Mesothelial cell of epicardium (in vitro differentiated cells): ENCODE measurements around the gene CNRIP1. TPM values are rescaled to one million over a fixed set of nuclear protein-coding genes. Genes with fewer than 3 reads are reported as not detected.

Source experiments
- DNase-seq, 2 experiments: peaks; one replicate each; pipeline ENCODE4 v3.0.0; 2021; ENCODE audit warnings: low spot score in 2 of 2; ENCODE audit not compliant: unreplicated experiment in 2 of 2
- H3K27ac Mint-ChIP-seq: 2 replicates; pipeline ENCODE4 v1.8.0; 2021; ENCODE audit warnings: mixed read lengths
- H3K27me3 Mint-ChIP-seq: 2 replicates; pipeline ENCODE4 v1.8.0; 2021; ENCODE audit warnings: low read depth, mixed read lengths
- H3K36me3 Mint-ChIP-seq: 2 replicates; pipeline ENCODE4 v1.8.0; 2021; ENCODE audit warnings: mixed read lengths
- H3K4me1 Mint-ChIP-seq: 2 replicates; pipeline ENCODE4 v1.8.0; 2021; ENCODE audit warnings: mixed read lengths
- H3K4me3 Mint-ChIP-seq: 2 replicates; pipeline ENCODE4 v1.8.0; 2021; ENCODE audit warnings: mild to moderate bottlenecking, moderate library complexity, mixed read lengths
- H3K9me3 Mint-ChIP-seq: 2 replicates; pipeline ENCODE4 v1.8.0; 2021; ENCODE audit warnings: mixed read lengths
- CTCF ChIP-seq: fragments of 200-600 bp; sonication (generic); IDR thresholded peaks from one replicate; pipeline ENCODE4 v1.5.0; 2021; ENCODE audit warnings: antibody characterized with exemption; ENCODE audit not compliant: unreplicated experiment
- total RNA-seq: library from RNA; stranded (reverse); gene quantifications from 3 replicates; pipeline ENCODE4 v1.2.1, GENCODE V29; 2021

Gene CNRIP1
- total RNA-seq, 1 donor from 2014 or later, result 4.9 TPM

GRCh38 chr2:68340226-68341061 lies 20.7 kb upstream of the CNRIP1 start:
- peaks cover 2% of the 10 kb centered on the region for H3K36me3 Mint-ChIP-seq
- H3K4me1 Mint-ChIP-seq, result peaks cover 3% of the 10 kb centered on the region
- DNase-seq, result no peak
- no peak overlapping the region for H3K27ac Mint-ChIP-seq
- TF ChIP-seq CTCF, result no peak
- no peak overlapping the region for H3K4me3 Mint-ChIP-seq
- peaks cover 12% of the 10 kb centered on the region for H3K27me3 Mint-ChIP-seq
- peaks cover 21% of the 10 kb centered on the region for H3K9me3 Mint-ChIP-seq

- H3K27me3 Mint-ChIP-seq, result peaks cover 6% of the 10 kb centered on the region
- peaks cover 28% of the 10 kb centered on the region for H3K9me3 Mint-ChIP-seq
- no peak for TF ChIP-seq CTCF
- H3K36me3 Mint-ChIP-seq, result peaks cover 2% of the 10 kb centered on the region
- no peak overlapping the region for H3K27ac Mint-ChIP-seq
- H3K4me1 Mint-ChIP-seq, result peaks cover 3% of the 10 kb centered on the region
- no peak overlapping the region for H3K4me3 Mint-ChIP-seq
- DNase-seq, result no peak
Measured at GRCh38 chr2:68336192-68336591, 16.4 kb upstream of the CNRIP1 start.

- H3K27ac Mint-ChIP-seq, result no peak overlapping the region
- H3K27me3 Mint-ChIP-seq, result peaks cover 3% of the 10 kb centered on the region
- no peaks in the 10 kb centered on the region for H3K4me1 Mint-ChIP-seq
- TF ChIP-seq CTCF, result no peak
- DNase-seq, result no peak
- peaks cover 2% of the 10 kb centered on the region for H3K36me3 Mint-ChIP-seq
- H3K4me3 Mint-ChIP-seq, result no peak overlapping the region
- peaks cover 28% of the 10 kb centered on the region for H3K9me3 Mint-ChIP-seq
Measured at GRCh38 chr2:68333931-68334330, 14.2 kb upstream of the CNRIP1 start.

- Mint-ChIP-seq H3K27me3 (peaks cover 2% of the 10 kb centered on the region), H3K36me3 (peaks cover 2% of the 10 kb centered on the region), H3K27ac (no peak overlapping the region), H3K9me3 (peaks cover 23% of the 10 kb centered on the region), H3K4me3 (no peak overlapping the region), H3K4me1 (no peaks in the 10 kb centered on the region)
- DNase-seq, result no peak
- TF ChIP-seq CTCF, result no peak
Measured at GRCh38 chr2:68333009-68333408, 13.3 kb upstream of the CNRIP1 start.

- no peak for DNase-seq
Measured at GRCh38 chr2:68330691-68331090, 10.9 kb upstream of the CNRIP1 start.

More at GRCh38 chr2:68330691-68331090, 10.9 kb upstream of the CNRIP1 start:
- Mint-ChIP-seq H3K27ac (no peak overlapping the region), H3K4me3 (no peak overlapping the region), H3K27me3 (peaks cover 11% of the 10 kb centered on the region), H3K9me3 (peaks cover 7% of the 10 kb centered on the region), H3K4me1 (no peaks in the 10 kb centered on the region), H3K36me3 (no peaks in the 10 kb centered on the region)
- TF ChIP-seq CTCF, result no peak
